HepG2 (cell line): ENCODE results near the gene ZMYND8. TPM values are rescaled to one million over a fixed set of nuclear protein-coding genes. Genes with fewer than 3 reads are reported as not detected.

Experiments used
- CBX5 ChIP-seq: sonication (generic); formaldehyde crosslinking; IDR thresholded peaks from 2 replicates; pipeline ENCODE4 v1.4.0; 2020; ENCODE audit warnings: missing genetic modification reagents, borderline replicate concordance
- CEBPZ ChIP-seq: IDR thresholded peaks from 2 replicates; pipeline ENCODE4 v1.6.1; 2012; ENCODE audit warnings: low read length, improper control_type of control experiment
- FOXA3 ChIP-seq: IDR thresholded peaks from 2 replicates; pipeline ENCODE4 v1.6.1; 2016; ENCODE audit warnings: missing genetic modification reagents, missing compliant biosample characterization
- FOXM1 ChIP-seq: sonication (generic); formaldehyde crosslinking; IDR thresholded peaks from 2 replicates; pipeline ENCODE4 v1.5.0; 2020; ENCODE audit warnings: missing genetic modification reagents
- GABPB1 ChIP-seq: IDR thresholded peaks from 2 replicates; pipeline ENCODE4 v1.6.1; 2016; ENCODE audit warnings: mild to moderate bottlenecking, missing genetic modification reagents, moderate library complexity, missing compliant biosample characterization
- MED1 ChIP-seq: sonication (generic); formaldehyde crosslinking; IDR thresholded peaks from 2 replicates; pipeline ENCODE4 v1.4.0; 2020; ENCODE audit warnings: missing genetic modification reagents
- PRDM10 ChIP-seq: sonication (generic); formaldehyde crosslinking; IDR thresholded peaks from 2 replicates; pipeline ENCODE4 v1.4.0; 2020; ENCODE audit warnings: low read depth, missing genetic modification reagents
- ZBTB20 ChIP-seq: sonication (generic); formaldehyde crosslinking; IDR thresholded peaks from 2 replicates; pipeline ENCODE4 v1.8.1; 2023; ENCODE audit warnings: missing genetic modification reagents, low read depth, mild to moderate bottlenecking, borderline replicate concordance
- ZHX1 ChIP-seq: sonication (generic); formaldehyde crosslinking; IDR thresholded peaks from 2 replicates; pipeline ENCODE4 v1.8.1; 2022; ENCODE audit warnings: low read depth, mild to moderate bottlenecking, missing genetic modification reagents
- ZMAT3 ChIP-seq: sonication (generic); formaldehyde crosslinking; conservative IDR thresholded peaks from 2 replicates; pipeline ENCODE4 v1.7.0; 2021; ENCODE audit warnings: missing genetic modification reagents
- ZNF3 ChIP-seq: IDR thresholded peaks from 2 replicates; pipeline ENCODE4 v1.7.0; 2017; ENCODE audit warnings: inconsistent platforms
- ZNF343 ChIP-seq: sonication (generic); formaldehyde crosslinking; IDR thresholded peaks from 2 replicates; pipeline ENCODE4 v1.4.0; 2020; ENCODE audit warnings: mild to moderate bottlenecking, missing genetic modification reagents
- ZNF800 ChIP-seq: sonication (generic); formaldehyde crosslinking; IDR thresholded peaks from 2 replicates; pipeline ENCODE4 v1.4.0; 2020; ENCODE audit warnings: missing genetic modification reagents
- ZSCAN20 ChIP-seq: sonication (generic); formaldehyde crosslinking; IDR thresholded peaks from 2 replicates; pipeline ENCODE4 v1.4.0; 2020; ENCODE audit warnings: missing genetic modification reagents, mild to moderate bottlenecking, borderline replicate concordance
- polyA plus RNA-seq, 8 experiments: library from polyadenylated mRNA; depleted of rRNA in 3 of 8; stranded (reverse) in 7 of 8; unstranded in 1 of 8; fragments of >200 nt; fragmentation: Illumina TruSeq in 4 of 8; extraction: Trizol in 4 of 8; gene quantifications; 2 replicates each; pipeline versions ENCODE4 v1.2.1 to v1.2.3, GENCODE V29; 2011 to 2016; ENCODE audit warnings: low read depth in 4 of 8, missing spikeins in 1 of 8, mixed read lengths in 1 of 8; ENCODE audit not compliant: insufficient read depth in 1 of 8
- total RNA-seq, 5 experiments: library from RNA; depleted of rRNA; stranded (reverse); fragments of >200 nt; fragmentation: Illumina TruSeq; extraction: Trizol; gene quantifications; 2 replicates each; pipeline ENCODE4 v1.2.3, GENCODE V29; 2016; ENCODE audit warnings: low read depth in 1 of 5
- TF ChIP-seq, protein P1 (sequence below): sonication (generic); formaldehyde crosslinking; IDR thresholded peaks from 2 replicates; pipeline ENCODE4 v1.4.0; 2020; ENCODE audit warnings: low read depth, mild to moderate bottlenecking, missing genetic modification reagents

Gene ZMYND8
- total and polyA plus RNA-seq, 2 of the 13 experiments (the other 11 are each of a cell fraction or from before 2014, with no cell fraction given), result 53.9 to 84.7 TPM

GRCh38 chr20:47318027-47318585 lies 38.4 kb downstream of the ZMYND8 start (continued):
- TF ChIP-seq ZNF800 (CRISPR knock-in tag) (peak; percentile 82; the same call in 1 of the 2 replicates), ZNF3 (CRISPR knock-in tag) (no peak), CEBPZ (no peak), CBX5 (peak; percentile 86; the same call in 1 of the 2 replicates), GABPB1 (no peak; the same call in 1 of the 2 replicates), FOXM1 (CRISPR knock-in tag) (no peak), ZSCAN20 (CRISPR knock-in tag) (no peak), PRDM10 (CRISPR knock-in tag) (peak; percentile 29; the same call in 1 of the 2 replicates), FOXA3 (CRISPR knock-in tag) (peak; percentile 81), ZBTB20 (CRISPR knock-in tag) (no peak), MED1 (CRISPR knock-in tag) (peak; percentile 96), ZMAT3 (no peak), ZHX1 (0 out of 2 replicates have a peak, but pooled peaks have one; percentile 29), ZNF343 (CRISPR knock-in tag) (0 out of 2 replicates have a peak, but pooled peaks have one; percentile 20)
- TF ChIP-seq, protein P1, sequence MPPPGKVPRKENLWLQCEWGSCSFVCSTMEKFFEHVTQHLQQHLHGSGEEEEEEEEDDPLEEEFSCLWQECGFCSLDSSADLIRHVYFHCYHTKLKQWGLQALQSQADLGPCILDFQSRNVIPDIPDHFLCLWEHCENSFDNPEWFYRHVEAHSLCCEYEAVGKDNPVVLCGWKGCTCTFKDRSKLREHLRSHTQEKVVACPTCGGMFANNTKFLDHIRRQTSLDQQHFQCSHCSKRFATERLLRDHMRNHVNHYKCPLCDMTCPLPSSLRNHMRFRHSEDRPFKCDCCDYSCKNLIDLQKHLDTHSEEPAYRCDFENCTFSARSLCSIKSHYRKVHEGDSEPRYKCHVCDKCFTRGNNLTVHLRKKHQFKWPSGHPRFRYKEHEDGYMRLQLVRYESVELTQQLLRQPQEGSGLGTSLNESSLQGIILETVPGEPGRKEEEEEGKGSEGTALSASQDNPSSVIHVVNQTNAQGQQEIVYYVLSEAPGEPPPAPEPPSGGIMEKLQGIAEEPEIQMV (CRISPR knock-in tag), result peak; percentile 89
